Measurements from ENCODE around the gene CELF1. TPM values are rescaled to one million over a fixed set of nuclear protein-coding genes. Genes with fewer than 3 reads are reported as not detected.

Gene CELF1
- total and polyA plus RNA-seq, 2 donors (not counting 1 experiment from before 2014, with no cell fraction given), result 81.1 to 100 TPM

DNA sequence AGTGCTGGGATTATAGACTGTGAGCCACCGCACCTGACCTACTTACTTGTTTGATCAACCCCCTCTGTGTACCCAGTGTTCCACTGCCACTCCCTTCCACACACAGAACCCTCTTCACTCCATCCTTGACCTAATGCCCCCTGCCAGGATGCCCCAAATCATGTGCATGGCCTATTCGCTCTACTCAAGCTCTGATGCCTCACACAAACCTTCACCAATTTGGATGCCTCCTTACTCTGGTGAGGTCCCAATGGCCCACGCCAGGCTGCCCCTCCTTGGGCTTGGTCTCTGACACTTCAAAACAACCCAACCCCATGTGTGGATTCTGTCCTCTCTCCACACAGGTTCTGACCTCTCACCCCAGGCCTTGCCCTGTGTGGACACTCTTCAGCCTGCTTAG, 117.2 kb downstream of the CELF1 start:
- H3K79me2 ChIP-seq (ENCODE audit: control insufficient read depth, insufficient read depth, low read length), result no peaks in the 10 kb centered on the region
- H3K4me1 ChIP-seq (ENCODE audit: control insufficient read depth, extremely low read depth, insufficient read depth, low read length), result no peaks in the 10 kb centered on the region
- no peak overlapping the region for H2AFZ ChIP-seq (ENCODE audit: low read length)
- H3K4me2 ChIP-seq (ENCODE audit: extremely low read depth, insufficient read depth, low read length), result no peak overlapping the region
- no peak for TF ChIP-seq EZH2 (IDR thresholded peaks at IDR 0.05; ENCODE audit: low read length, missing control alignments)
- TF ChIP-seq, protein P1, sequence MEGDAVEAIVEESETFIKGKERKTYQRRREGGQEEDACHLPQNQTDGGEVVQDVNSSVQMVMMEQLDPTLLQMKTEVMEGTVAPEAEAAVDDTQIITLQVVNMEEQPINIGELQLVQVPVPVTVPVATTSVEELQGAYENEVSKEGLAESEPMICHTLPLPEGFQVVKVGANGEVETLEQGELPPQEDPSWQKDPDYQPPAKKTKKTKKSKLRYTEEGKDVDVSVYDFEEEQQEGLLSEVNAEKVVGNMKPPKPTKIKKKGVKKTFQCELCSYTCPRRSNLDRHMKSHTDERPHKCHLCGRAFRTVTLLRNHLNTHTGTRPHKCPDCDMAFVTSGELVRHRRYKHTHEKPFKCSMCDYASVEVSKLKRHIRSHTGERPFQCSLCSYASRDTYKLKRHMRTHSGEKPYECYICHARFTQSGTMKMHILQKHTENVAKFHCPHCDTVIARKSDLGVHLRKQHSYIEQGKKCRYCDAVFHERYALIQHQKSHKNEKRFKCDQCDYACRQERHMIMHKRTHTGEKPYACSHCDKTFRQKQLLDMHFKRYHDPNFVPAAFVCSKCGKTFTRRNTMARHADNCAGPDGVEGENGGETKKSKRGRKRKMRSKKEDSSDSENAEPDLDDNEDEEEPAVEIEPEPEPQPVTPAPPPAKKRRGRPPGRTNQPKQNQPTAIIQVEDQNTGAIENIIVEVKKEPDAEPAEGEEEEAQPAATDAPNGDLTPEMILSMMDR (conservative IDR thresholded peaks at IDR 0.05 in 1 of 2, IDR thresholded peaks at IDR 0.05 in 1 of 2; ENCODE audit: low read depth in 1 of 2, low read length in 2 of 2), result no peak
- no peak overlapping the region for H3K4me3 ChIP-seq (replicated peaks in 1 of 4; ENCODE audit: control extremely low read depth in 1 of 4, insufficient read depth in 1 of 4, low read depth in 3 of 4, low read length in 4 of 4)
- no peaks in the 10 kb centered on the region for H3K27me3 ChIP-seq (ENCODE audit: control insufficient read depth, insufficient read depth, low read length)
- DNase-seq (ENCODE audit: low read depth in 2 of 2), result no peak
- no peaks in the 10 kb centered on the region for H3K9me3 ChIP-seq (ENCODE audit: control insufficient read depth, insufficient read depth, low read depth, low read length)
- H4K20me1 ChIP-seq (ENCODE audit: control insufficient read depth, extremely low read depth, insufficient read depth, low read length), result no peaks in the 10 kb centered on the region
- no peaks in the 10 kb centered on the region for H3K36me3 ChIP-seq (ENCODE audit: control insufficient read depth, insufficient read depth, low read length)
- no peak overlapping the region for H3K9ac ChIP-seq (ENCODE audit: insufficient read depth, low read length)
- no peak overlapping the region for H3K27ac ChIP-seq (ENCODE audit: insufficient read depth, low read length)

DNA sequence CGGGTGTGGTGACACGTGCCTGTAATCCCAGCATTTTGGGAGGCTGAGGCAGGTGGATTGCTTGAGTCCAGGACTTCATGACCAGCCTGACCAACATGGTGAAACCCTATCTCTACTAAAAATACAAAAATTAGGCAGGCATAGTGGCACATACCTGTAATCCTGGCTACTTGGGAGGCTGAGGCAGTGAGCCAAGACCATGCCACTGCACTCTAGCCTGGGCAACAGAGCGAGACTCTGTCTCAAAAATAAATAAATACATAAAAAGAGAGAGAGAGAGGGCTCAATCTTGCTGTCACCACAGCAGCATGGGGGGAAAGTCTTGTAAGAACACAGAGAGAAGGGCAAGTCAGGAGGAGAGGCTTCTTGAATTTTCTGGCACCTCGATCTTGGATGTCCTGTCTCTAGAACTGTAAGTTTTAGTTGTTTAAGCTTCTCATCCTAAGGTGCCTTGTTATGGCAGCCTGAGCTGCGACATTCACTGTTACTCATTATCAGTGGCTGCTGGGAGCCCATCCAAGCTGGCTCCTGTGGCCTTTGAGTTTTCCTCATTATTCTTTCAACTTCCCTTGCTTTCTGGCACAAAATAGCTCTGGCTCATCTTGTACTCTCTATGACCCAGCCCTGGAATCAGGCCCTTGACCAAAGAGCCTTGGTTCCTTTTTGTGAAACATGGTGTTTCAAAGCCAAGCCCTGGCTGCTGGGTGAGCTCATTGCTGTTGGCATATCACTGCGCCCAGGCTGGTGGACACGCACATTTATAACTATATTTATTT, 118.7 kb downstream of the CELF1 start:
- no peaks in the 10 kb centered on the region for H3K79me2 ChIP-seq (ENCODE audit: control insufficient read depth, insufficient read depth, low read length)
- no peaks in the 10 kb centered on the region for H3K4me1 ChIP-seq (ENCODE audit: control insufficient read depth, extremely low read depth, insufficient read depth, low read length)
- H3K9me3 ChIP-seq (ENCODE audit: control insufficient read depth, insufficient read depth, low read depth, low read length), result no peaks in the 10 kb centered on the region
- TF ChIP-seq EZH2 (IDR thresholded peaks at IDR 0.05; ENCODE audit: low read length, missing control alignments), result no peak
- TF ChIP-seq, protein P1 (conservative IDR thresholded peaks at IDR 0.05 in 1 of 2, IDR thresholded peaks at IDR 0.05 in 1 of 2; ENCODE audit: low read depth in 1 of 2, low read length in 2 of 2), result no peak
- no peak overlapping the region for H3K27ac ChIP-seq (ENCODE audit: insufficient read depth, low read length)
- H2AFZ ChIP-seq (ENCODE audit: low read length), result no peak overlapping the region
- no peaks in the 10 kb centered on the region for H4K20me1 ChIP-seq (ENCODE audit: control insufficient read depth, extremely low read depth, insufficient read depth, low read length)
- H3K4me2 ChIP-seq (ENCODE audit: extremely low read depth, insufficient read depth, low read length), result peak overlapping the region; percentile 59
- DNase-seq (ENCODE audit: low read depth in 2 of 2), result peak; percentile 54 to 88
- H3K4me3 ChIP-seq (replicated peaks in 1 of 4; ENCODE audit: control extremely low read depth in 1 of 4, insufficient read depth in 1 of 4, low read depth in 3 of 4, low read length in 4 of 4), result no peak overlapping the region
- H3K36me3 ChIP-seq (ENCODE audit: control insufficient read depth, insufficient read depth, low read length), result no peaks in the 10 kb centered on the region
- no peaks in the 10 kb centered on the region for H3K27me3 ChIP-seq (ENCODE audit: control insufficient read depth, insufficient read depth, low read length)
- H3K9ac ChIP-seq (ENCODE audit: insufficient read depth, low read length), result no peak overlapping the region

DNA sequence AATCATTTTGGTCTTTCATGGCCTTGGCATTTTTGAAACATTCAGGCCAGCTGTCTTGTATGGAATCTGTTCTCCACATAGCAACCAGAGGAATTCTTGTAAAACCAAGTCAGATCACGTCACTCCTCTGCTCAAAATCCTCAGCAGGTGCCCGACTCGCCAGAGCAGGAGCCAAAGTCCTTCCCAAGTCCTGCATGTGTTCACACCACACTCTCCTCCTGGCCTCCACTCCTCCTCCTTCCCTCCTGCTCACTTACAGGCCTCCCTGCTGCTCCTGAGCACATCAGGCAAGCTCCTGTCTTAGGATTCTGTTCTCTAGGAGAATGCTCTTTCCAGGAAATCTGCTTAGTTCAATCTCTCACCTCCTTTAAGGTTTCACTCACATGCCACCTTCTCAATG, 119.8 kb downstream of the CELF1 start:
- no peak overlapping the region for H3K9ac ChIP-seq (ENCODE audit: insufficient read depth, low read length)
- H3K27ac ChIP-seq (ENCODE audit: insufficient read depth, low read length), result no peak overlapping the region
- no peak for TF ChIP-seq EZH2 (IDR thresholded peaks at IDR 0.05; ENCODE audit: low read length, missing control alignments)
- TF ChIP-seq, protein P1 (conservative IDR thresholded peaks at IDR 0.05 in 1 of 2, IDR thresholded peaks at IDR 0.05 in 1 of 2; ENCODE audit: low read depth in 1 of 2, low read length in 2 of 2), result no peak
- no peak overlapping the region for H2AFZ ChIP-seq (ENCODE audit: low read length)
- H3K36me3 ChIP-seq (ENCODE audit: control insufficient read depth, insufficient read depth, low read length), result no peaks in the 10 kb centered on the region
- H3K9me3 ChIP-seq (ENCODE audit: control insufficient read depth, insufficient read depth, low read depth, low read length), result no peaks in the 10 kb centered on the region
- no peak overlapping the region for H3K4me3 ChIP-seq (replicated peaks in 1 of 4; ENCODE audit: control extremely low read depth in 1 of 4, insufficient read depth in 1 of 4, low read depth in 3 of 4, low read length in 4 of 4)
- peak in 1 of 2 donors; percentile 21 for DNase-seq (ENCODE audit: low read depth in 2 of 2)
- no peak overlapping the region for H3K4me2 ChIP-seq (ENCODE audit: extremely low read depth, insufficient read depth, low read length)
- H3K4me1 ChIP-seq (ENCODE audit: control insufficient read depth, extremely low read depth, insufficient read depth, low read length), result no peaks in the 10 kb centered on the region
- H4K20me1 ChIP-seq (ENCODE audit: control insufficient read depth, extremely low read depth, insufficient read depth, low read length), result no peaks in the 10 kb centered on the region
- no peaks in the 10 kb centered on the region for H3K79me2 ChIP-seq (ENCODE audit: control insufficient read depth, insufficient read depth, low read length)
- H3K27me3 ChIP-seq (ENCODE audit: control insufficient read depth, insufficient read depth, low read length), result no peaks in the 10 kb centered on the region

Data from fibroblast of lung (primary cell).